Stimulated activated CD4-positive, alpha-beta T cell treated with anti-CD3 and anti-CD28 coated beads, Interleukin-1b, Interleukin-23, amount 100 ng/mL, for 1 hour (primary cell): ENCODE measurements around the gene SPG7.

Source experiments
- DNase-seq, 2 donors: peaks; one replicate each; pipeline ENCODE4 v3.0.0-alpha.2; 2020; ENCODE audit warnings: low read depth in 2 of 2

SPG7 gene

GRCh38 chr16:89599451-89599858 lies 91.3 kb downstream of the SPG7 start:
- no peak for DNase-seq

- DNase-seq = no peak
Measured at GRCh38 chr16:89599902-89600301, 91.7 kb downstream of the SPG7 start.

- no peak for DNase-seq
Measured at GRCh38 chr16:89600427-89600826, 92.2 kb downstream of the SPG7 start.

GRCh38 chr16:89600956-89601355 lies 92.8 kb downstream of the SPG7 start:
- DNase-seq = no peak

- DNase-seq = no peak
Measured at GRCh38 chr16:89601906-89602272, 93.7 kb downstream of the SPG7 start.

GRCh38 chr16:89602273-89602951 lies 94.2 kb downstream of the SPG7 start:
- peak; percentile 11 to 37 for DNase-seq

- DNase-seq = no peak
Measured at GRCh38 chr16:89602952-89603590, 94.9 kb downstream of the SPG7 start.

- DNase-seq = no peak
Measured at GRCh38 chr16:89604764-89605163, 96.6 kb downstream of the SPG7 start.

GRCh38 chr16:89605186-89605970 lies 97.2 kb downstream of the SPG7 start:
- DNase-seq = no peak

- DNase-seq = no peak
Measured at GRCh38 chr16:89606006-89606405, 97.8 kb downstream of the SPG7 start.
